Epithelial cell of alveolus of lung (primary cell): Measurements from ENCODE around the gene ENSA. TPM values are rescaled to one million over a fixed set of nuclear protein-coding genes. Genes with fewer than 3 reads are reported as not detected.

Experiments used
- total RNA-seq: library from RNA; depleted of rRNA; stranded (reverse); fragments of >200 nt; gene quantifications from 2 replicates; pipeline ENCODE4 v1.2.1, GENCODE V29; 2015

ENSA gene, protein sequence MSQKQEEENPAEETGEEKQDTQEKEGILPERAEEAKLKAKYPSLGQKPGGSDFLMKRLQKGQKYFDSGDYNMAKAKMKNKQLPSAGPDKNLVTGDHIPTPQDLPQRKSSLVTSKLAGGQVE
- total RNA-seq = 80.5 and 123 TPM in 2 replicates

DNA sequence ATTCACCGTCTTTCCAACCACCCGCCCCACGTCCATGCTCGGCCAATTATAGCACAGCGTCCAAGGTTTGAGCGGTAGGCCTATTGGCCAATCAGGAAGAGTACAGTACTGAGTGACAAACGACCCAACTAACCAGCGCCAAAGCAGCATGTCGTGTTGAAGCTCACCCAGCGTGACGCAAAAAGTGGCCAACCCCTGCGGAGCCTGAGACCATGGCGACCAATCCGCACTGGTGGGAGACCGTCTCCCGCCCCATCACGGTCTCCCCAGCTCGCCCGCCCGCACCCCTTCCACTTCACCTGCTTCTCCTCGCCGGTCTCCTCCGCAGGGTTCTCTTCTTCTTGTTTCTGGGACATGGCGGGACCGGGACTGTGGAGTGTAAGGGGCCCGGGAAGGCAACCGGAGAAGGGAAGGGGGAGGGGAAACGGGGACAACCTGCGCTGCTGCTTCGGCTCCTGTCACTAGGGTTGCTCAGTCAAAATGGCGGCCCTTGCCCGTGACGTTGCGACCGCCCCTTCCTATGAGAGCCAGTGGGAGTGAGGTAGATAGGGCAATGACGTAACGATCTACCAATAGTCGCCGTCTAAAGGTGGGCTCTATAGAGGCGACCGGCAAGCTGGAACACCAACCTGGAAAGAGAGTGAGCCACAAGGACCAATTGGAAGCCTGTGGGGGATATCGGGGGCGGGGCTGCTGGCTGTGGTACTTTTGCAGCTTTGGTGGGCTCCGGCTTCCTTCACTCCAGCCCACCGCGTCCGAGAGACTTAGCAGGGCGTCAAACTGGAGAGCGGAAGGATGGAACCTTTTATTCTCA lies at the start of gene ENSA:
TSS of gene ENSA (minus strand) at position 498 of the 814 bp plus-strand sequence. CDS start at position 356, 142 bp downstream.

DNA sequence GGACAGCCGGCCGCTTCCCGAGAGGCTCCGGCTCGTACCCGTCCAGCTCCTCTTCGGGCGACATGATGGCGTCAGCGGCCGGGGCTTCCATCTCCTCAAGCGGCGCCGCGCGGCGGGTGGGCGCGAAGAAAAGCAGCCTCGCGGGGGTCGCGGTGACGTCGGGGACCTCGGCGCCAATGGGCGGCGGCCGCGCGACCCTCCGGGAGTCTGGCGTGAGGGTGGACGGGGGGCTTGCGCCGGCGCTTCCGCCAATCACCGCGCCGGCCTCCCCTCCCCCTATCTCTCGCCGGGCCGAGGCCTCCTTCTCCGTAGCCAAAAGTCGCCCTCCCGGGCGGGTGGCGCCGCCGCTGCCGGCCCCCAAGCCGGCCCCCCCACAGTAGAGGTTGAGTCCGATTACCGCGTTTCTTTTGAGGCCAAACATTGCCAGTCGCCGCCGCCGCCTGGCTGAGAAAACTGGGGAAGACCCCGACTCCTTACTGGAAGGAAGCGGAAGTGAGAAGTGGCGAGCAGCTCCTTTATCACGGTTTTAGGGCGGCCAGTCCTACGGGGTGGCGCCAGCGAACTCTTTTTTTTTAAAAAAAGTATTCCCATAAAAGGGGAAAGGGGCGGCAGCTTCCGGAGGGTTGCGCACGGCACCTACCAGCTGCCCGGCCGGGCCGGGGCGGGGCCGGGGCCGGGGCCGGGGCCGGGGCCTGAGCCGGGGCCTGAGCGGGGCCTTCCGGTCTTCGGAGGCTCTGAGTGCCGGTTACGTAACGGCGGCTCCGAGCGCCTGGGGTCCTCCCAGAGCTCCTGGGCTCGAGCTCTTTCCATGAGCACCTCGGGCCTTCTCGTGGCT lies 50.1 kb downstream of the ENSA start, which contains the start of gene MCL1:
TSS of gene MCL1 (minus strand) at position 501 of the 835 bp plus-strand sequence. CDS start at position 421, 80 bp downstream.

Other genes starting within 250 kb of the ENSA start
- 16.7 and 17.0 TPM in 2 replicates for gene TARS2, start 142.2 kb downstream of the ENSA start, total RNA-seq
- 35.9 and 77.4 TPM in 2 replicates for gene ECM1, start 121.5 kb downstream of the ENSA start, total RNA-seq
- gene FALEC, start 113.9 kb downstream of the ENSA start, total RNA-seq = not detected in 2 replicates
- 9.4 and 70.6 TPM in 2 replicates for gene ADAMTSL4, start 80.2 kb downstream of the ENSA start, total RNA-seq
- 187 and 309 TPM in 2 replicates for gene MCL1, start 50.0 kb downstream of the ENSA start, total RNA-seq
- 16.0 and 18.1 TPM in 2 replicates for gene GOLPH3L, start 67.5 kb upstream of the ENSA start, total RNA-seq
- 0.26 TPM in 1 of 2 replicates, not detected in the other for gene HORMAD1, start 91.3 kb upstream of the ENSA start, total RNA-seq
- 2.2 and 25.2 TPM in 2 replicates for gene CTSS, start 136.2 kb upstream of the ENSA start, total RNA-seq
- gene CTSK, start 178.6 kb upstream of the ENSA start, total RNA-seq = 27.4 and 136 TPM in 2 replicates
- gene ARNT, start 247.0 kb upstream of the ENSA start, total RNA-seq = 23.5 and 58.0 TPM in 2 replicates